ENCODE results near the gene PPP1R9A. TPM values are rescaled to one million over a fixed set of nuclear protein-coding genes. Genes with fewer than 3 reads are reported as not detected.
"Not testable (repeated sequence)": the region's sequence is repeated elsewhere in the genome, so short reads cannot be mapped to it uniquely, and the experiment has no call there.

Gene PPP1R9A
- total RNA-seq, 2 donors from 2014 or later, result 23.3 to 23.4 TPM

GRCh38 chr7:95006010-95006409 is 98.6 kb downstream of the PPP1R9A start:
- H3K27ac ChIP-seq, result no peak overlapping the region
- no peaks in the 10 kb centered on the region for H3K27me3 ChIP-seq
- H3K4me3 ChIP-seq, result no peak overlapping the region
- no peaks in the 10 kb centered on the region for H3K9me3 ChIP-seq
- no peaks in the 10 kb centered on the region for H3K36me3 ChIP-seq
- no peak for TF ChIP-seq CTCF (IDR thresholded peaks at IDR 0.05)
- DNase-seq (ENCODE audit: low spot score), result no peak
- peaks cover 0 to under 1% of the 10 kb centered on the region in 2 donors for H3K4me1 ChIP-seq

- not testable (repeated sequence) for H3K9me3 ChIP-seq; H3K4me1 ChIP-seq; DNase-seq (ENCODE audit: low spot score); H3K27ac ChIP-seq; H3K27me3 ChIP-seq; H3K4me3 ChIP-seq; H3K36me3 ChIP-seq
These were observed 101.4 kb downstream of the PPP1R9A start for GRCh38 chr7:95008773-95009172.

- no peak for DNase-seq (ENCODE audit: low spot score)
- Histone ChIP-seq H3K9me3 (no peaks in the 10 kb centered on the region), H3K27me3 (no peaks in the 10 kb centered on the region), H3K27ac (no peak overlapping the region), H3K4me3 (no peak overlapping the region), H3K36me3 (no peaks in the 10 kb centered on the region), H3K4me1 (peaks cover 0 to 5% of the 10 kb centered on the region in 2 donors)
- no peak for TF ChIP-seq CTCF (IDR thresholded peaks at IDR 0.05)
These were observed 103.9 kb downstream of the PPP1R9A start for GRCh38 chr7:95011146-95011928.

GRCh38 chr7:95011995-95012394 is 104.6 kb downstream of the PPP1R9A start:
- Histone ChIP-seq H3K9me3 (no peaks in the 10 kb centered on the region), H3K4me1 (peaks cover 0 to 5% of the 10 kb centered on the region in 2 donors), H3K36me3 (no peaks in the 10 kb centered on the region), H3K27me3 (no peaks in the 10 kb centered on the region), H3K4me3 (no peak overlapping the region), H3K27ac (no peak overlapping the region)
- no peak for DNase-seq (ENCODE audit: low spot score)
- no peak for TF ChIP-seq CTCF (IDR thresholded peaks at IDR 0.05)

GRCh38 chr7:95018021-95018420 is 110.6 kb downstream of the PPP1R9A start:
- Histone ChIP-seq H3K27ac (no peak overlapping the region), H3K4me1 (no peaks in the 10 kb centered on the region), H3K9me3 (no peaks in the 10 kb centered on the region), H3K27me3 (no peaks in the 10 kb centered on the region), H3K36me3 (no peaks in the 10 kb centered on the region), H3K4me3 (no peak overlapping the region)
- no peak for TF ChIP-seq CTCF (IDR thresholded peaks at IDR 0.05)
- no peak for DNase-seq (ENCODE audit: low spot score)

GRCh38 chr7:95026018-95026417 is 118.6 kb downstream of the PPP1R9A start:
- peaks cover 0 to 6% of the 10 kb centered on the region in 2 donors for H3K9me3 ChIP-seq
- DNase-seq (ENCODE audit: low spot score), result no peak
- no peak for TF ChIP-seq CTCF (IDR thresholded peaks at IDR 0.05)
- no peaks in the 10 kb centered on the region for H3K27me3 ChIP-seq
- no peak overlapping the region for H3K27ac ChIP-seq
- H3K36me3 ChIP-seq, result no peaks in the 10 kb centered on the region
- no peaks in the 10 kb centered on the region for H3K4me1 ChIP-seq
- no peak overlapping the region for H3K4me3 ChIP-seq

Data from right atrium auricular region (tissue), 2 donors.